GM12864 (cell line): ENCODE data around the gene ESYT1.
A peak's percentile ranks its signal among the peaks of the same experiment; 100 is the strongest.
"Not testable (repeated sequence)": the region's sequence is repeated elsewhere in the genome, so short reads cannot be mapped to it uniquely, and the experiment has no call there.

Experiments
- DNase-seq: peaks from one replicate; pipeline ENCODE4 v3.0.0-alpha.2; 2011; ENCODE audit warnings: low read depth
- H3K4me3 ChIP-seq: 2 replicates; pipeline ENCODE4 v1.5.1; 2011; ENCODE audit warnings: mild to moderate bottlenecking, low read depth, low read length, control low read depth
- CTCF ChIP-seq: IDR thresholded peaks from 2 replicates; pipeline ENCODE4 v1.5.1; 2011; ENCODE audit warnings: low read depth, mild to moderate bottlenecking, moderate library complexity, low read length, control low read depth, inconsistent platforms; ENCODE audit errors: missing control alignments

Gene ESYT1

GRCh38 chr12:56110571-56110970, 17.5 kb upstream of the ESYT1 start:
- DNase-seq = no peak
- no peak for TF ChIP-seq CTCF
- no peak overlapping the region for H3K4me3 ChIP-seq

- no peak overlapping the region for H3K4me3 ChIP-seq
- DNase-seq = no peak
- no peak for TF ChIP-seq CTCF
Observed at GRCh38 chr12:56114084-56114483, 14.0 kb upstream of the ESYT1 start.

- TF ChIP-seq CTCF = no peak
- DNase-seq = no peak
- H3K4me3 ChIP-seq = peak overlapping the region; percentile 78
Observed at GRCh38 chr12:56115329-56115728, 12.7 kb upstream of the ESYT1 start.

- TF ChIP-seq CTCF = no peak
- peak; percentile 85 for DNase-seq
- peak within 1 kb of the TSS; percentile 78 for H3K4me3 ChIP-seq
Observed at GRCh38 chr12:56116267-56117081, 11.6 kb upstream of the ESYT1 start, which contains the start of gene RPL41. Gene RPL41 (plus strand): TSS chr12:56116633.

- DNase-seq = not testable (repeated sequence)
- peak overlapping the region; percentile 78 for H3K4me3 ChIP-seq
Observed at GRCh38 chr12:56117082-56117706, 10.9 kb upstream of the ESYT1 start.

- peak; percentile 42 for TF ChIP-seq CTCF
- peak; percentile 100 for DNase-seq
Observed at GRCh38 chr12:56117778-56118687, 10.0 kb upstream of the ESYT1 start, which contains the start of gene ZC3H10. Gene ZC3H10 (plus strand): TSS chr12:56118266. CDS start chr12:56120563, 2,297 bp downstream.

More at GRCh38 chr12:56117778-56118687, 10.0 kb upstream of the ESYT1 start, which contains the start of gene ZC3H10:
- peak within 1 kb of the TSS; percentile 78 for H3K4me3 ChIP-seq
